Kidney (tissue), 14 donors: ENCODE measurements around the gene PEX11A. TPM values are rescaled to one million over a fixed set of nuclear protein-coding genes. Genes with fewer than 3 reads are reported as not detected.
A peak's percentile ranks its signal among the peaks of the same experiment; 100 is the strongest.

Source experiments
- DNase-seq, 5 donors: peaks; one replicate each; pipeline ENCODE4 v3.0.0-alpha.2; 2013 to 2020
- FAIRE-seq: peaks from 2 replicates; lab custom pipeline; 2012; peaks lifted over from hg19 to GRCh38; lab: Jason Lieb, UNC
- H3K27ac ChIP-seq, 2 donors: one replicate each; pipeline ENCODE4 v1.7.0; 2013; ENCODE audit warnings: low read depth in 2 of 2, low read length in 2 of 2, inconsistent platforms in 1 of 2
- H3K27me3 ChIP-seq: one replicate; pipeline ENCODE4 v1.7.1; 2013; ENCODE audit warnings: low read length, inconsistent platforms; ENCODE audit not compliant: control insufficient read depth, insufficient read depth
- H3K36me3 ChIP-seq, 3 donors: one replicate each; pipeline versions ENCODE4 v1.7.0 to v1.7.1; 2013; ENCODE audit warnings: low read length in 3 of 3, control low read depth in 1 of 3, inconsistent platforms in 1 of 3; ENCODE audit not compliant: insufficient read depth in 3 of 3, control insufficient read depth in 2 of 3
- H3K4me1 ChIP-seq, 3 donors: one replicate each; pipeline versions ENCODE4 v1.7.0 to v1.7.1; 2013; ENCODE audit warnings: low read length in 3 of 3, inconsistent platforms in 1 of 3, low read depth in 1 of 3; ENCODE audit not compliant: control insufficient read depth in 2 of 3, insufficient read depth in 2 of 3
- H3K4me3 ChIP-seq, 3 donors: one replicate each; pipeline versions ENCODE4 v1.7.0 to v1.8.1; 2013; ENCODE audit warnings: low read length in 3 of 3, control low read depth in 1 of 3, inconsistent platforms in 1 of 3
- H3K9ac ChIP-seq, 3 donors: one replicate each; pipeline versions ENCODE4 v1.7.0 to v1.7.1; 2013; ENCODE audit warnings: low read length in 3 of 3, control low read depth in 1 of 3, inconsistent platforms in 1 of 3
- H3K9me3 ChIP-seq, 3 donors: one replicate each; pipeline versions ENCODE4 v1.7.0 to v1.7.1; 2013; ENCODE audit warnings: low read length in 3 of 3, control low read depth in 1 of 3, inconsistent platforms in 1 of 3; ENCODE audit not compliant: control insufficient read depth in 2 of 3, insufficient read depth in 1 of 3
- CTCF ChIP-seq: IDR thresholded peaks from 3 replicates; pipeline ENCODE4 v1.5.1; 2012; ENCODE audit warnings: mild to moderate bottlenecking, moderate library complexity, borderline replicate concordance; ENCODE audit not compliant: insufficient read depth; ENCODE audit errors: extremely low read depth
- intact Hi-C: fragments of 100-400 bp; cut with DNase I; formaldehyde crosslinking; loops from one replicate; pipeline ENCODE4 v1.11.1; 2022
- polyA plus RNA-seq: library from polyadenylated mRNA; stranded (reverse); fragments of 350-450 nt; fragmentation: Illumina TruSeq; extraction: RNeasy Lipid Tissue Mini Kit (QIAGEN cat#74804); gene quantifications from one replicate; pipeline ENCODE4 v1.2.3, GENCODE V29; 2014; ENCODE audit warnings: low read depth, low replicate concordance; ENCODE audit not compliant: insufficient read depth
- total RNA-seq: library from RNA; stranded (reverse); fragmentation: NEBNext Ultra II Directional; extraction: Animal tissue kit (Norgen Biotek cat#: 25700); gene quantifications from one replicate; pipeline ENCODE4 v1.2.1, GENCODE V29; 2021
- donor health status: control.
- donor health status: control.
- donor health status: control.
- donor health status: control.
- donor health status: control.
- donor health status: DM: yes; HTN: yes; CAD: no.
- donor health status: Normal renal cell carcinoma (clear cell type).

Gene PEX11A
- total and polyA plus RNA-seq, 2 donors from 2014 or later: 7.7 to 13.7 TPM

DNA sequence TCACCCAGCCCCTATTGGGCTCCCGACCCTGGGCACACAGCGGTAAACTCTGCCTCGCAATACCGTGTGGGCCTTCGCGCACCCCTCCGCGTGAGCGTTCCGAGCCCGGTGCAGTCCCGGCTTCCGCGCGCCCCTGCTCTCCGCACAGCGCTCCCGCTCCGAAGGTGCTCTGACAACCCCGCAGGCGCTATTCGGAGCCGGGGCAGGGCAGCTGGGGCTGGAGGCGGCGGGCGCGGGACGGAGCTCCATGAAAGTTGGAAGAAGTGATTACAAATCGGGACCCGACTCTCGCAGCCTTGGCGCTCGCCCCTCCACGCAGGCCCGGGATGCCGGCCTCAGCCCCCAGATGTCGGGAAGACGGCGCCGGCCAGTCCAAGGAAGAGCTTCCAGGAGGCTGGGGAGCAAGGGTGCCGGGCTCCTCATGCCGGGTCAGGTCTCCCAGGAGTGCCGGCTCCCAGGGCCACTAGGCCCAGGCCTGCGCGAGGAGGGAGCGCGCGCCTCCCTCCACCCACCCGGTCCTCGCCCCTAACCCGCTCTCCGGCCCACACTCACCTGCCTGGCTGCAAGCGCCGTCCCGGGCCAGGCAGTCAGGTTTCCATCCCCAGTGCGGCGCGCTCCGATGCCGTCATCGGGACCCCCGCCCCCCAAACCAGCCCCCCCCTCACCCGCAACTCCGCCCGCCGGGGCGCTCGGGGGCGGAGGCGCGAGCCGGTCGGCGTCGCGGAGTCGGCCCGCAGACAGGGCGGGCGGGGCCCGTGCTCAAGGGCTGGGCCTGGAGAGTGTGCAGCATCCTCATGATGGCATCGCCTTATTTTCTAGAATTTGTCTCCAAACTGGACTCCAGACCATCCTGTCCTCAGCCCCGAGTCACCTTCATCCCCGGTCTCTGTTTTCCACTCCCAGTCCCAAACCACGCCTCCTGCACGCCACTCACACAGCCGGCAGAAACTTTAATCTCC is 35.4 kb downstream of the PEX11A start, which contains the start of gene KIF7:
KIF7 (minus strand) TSS at position 621 of the 959 bp plus-strand sequence. CDS start 2,537 bp downstream, outside the sequence.
- H3K27ac ChIP-seq: no peak within 1 kb of the TSS
- TF ChIP-seq CTCF: no peak
- intact Hi-C loops: no loop called here
- H3K9me3 ChIP-seq: no peaks in the 10 kb centered on the region
- no peaks in the 10 kb centered on the region for H3K4me1 ChIP-seq
- DNase-seq: peak in 4 of 5 donors; percentile 79 to 89 (median 84)
- H3K9ac ChIP-seq: peak within 1 kb of the TSS in 2 of 3 donors; percentile 52 to 58
- no peaks in the 10 kb centered on the region for H3K27me3 ChIP-seq
- H3K4me3 ChIP-seq: peak within 1 kb of the TSS; percentile 45 to 69 (median 60)
- H3K36me3 ChIP-seq: no peaks in the 10 kb centered on the region
- no peak for FAIRE-seq

- Histone ChIP-seq H3K27ac (no peak overlapping the region), H3K4me1 (no peaks in the 10 kb centered on the region), H3K36me3 (no peaks in the 10 kb centered on the region), H3K4me3 (peak overlapping the region; percentile 18 to 60 (median 57)), H3K9ac (peak overlapping the region in 1 of 3 donors; percentile 38), H3K27me3 (no peaks in the 10 kb centered on the region), H3K9me3 (no peaks in the 10 kb centered on the region)
- FAIRE-seq: no peak
- intact Hi-C loops: no loop called here
- DNase-seq: no peak
- TF ChIP-seq CTCF: no peak
Measured at GRCh38 chr15:89654301-89654761, 36.2 kb downstream of the PEX11A start.

GRCh38 chr15:89653578-89653977 is 37.0 kb downstream of the PEX11A start:
- no peaks in the 10 kb centered on the region for H3K4me1 ChIP-seq
- intact Hi-C loops: no loop called here
- no peak for FAIRE-seq
- H3K27me3 ChIP-seq: no peaks in the 10 kb centered on the region
- H3K36me3 ChIP-seq: no peaks in the 10 kb centered on the region
- H3K9me3 ChIP-seq: no peaks in the 10 kb centered on the region
- no peak for TF ChIP-seq CTCF
- no peak for DNase-seq
- no peak overlapping the region for H3K9ac ChIP-seq
- H3K27ac ChIP-seq: no peak overlapping the region
- no peak overlapping the region for H3K4me3 ChIP-seq
